HCT116 (cell line): ENCODE data around the gene ATP8A1. TPM values are rescaled to one million over a fixed set of nuclear protein-coding genes. Genes with fewer than 3 reads are reported as not detected.

Experiments
- ATAC-seq: fragments of 200-7000 bp; cut with Tn5 transposase; 2 replicates; pipeline ENCODE4 v1.9.1; 2020; ENCODE audit warnings: mild to moderate bottlenecking, moderate library complexity
- BruUV-seq: library from RNA; stranded (reverse); fragments of 400-500 nt; replicated peaks from 2 replicates; lab custom pipeline; 2021; lab: Mats Ljungman, UMichigan
- CTCF ChIA-PET: fragments of 300-600 bp; sonication (Branson Sonifier 250); formaldehyde crosslinking; loops from one replicate; lab custom pipeline; 2021; ENCODE audit warnings: antibody characterized with exemption; lab: Charles Lee
- POLR2A ChIA-PET: fragments of 300-600, 350-600 bp; sonication (Branson Sonifier 250); formaldehyde crosslinking; loops from one replicate; lab custom pipeline; 2021; ENCODE audit warnings: antibody characterized with exemption; lab: Charles Lee
- RAD21 ChIA-PET, 2 experiments: fragments of 300-600 bp; sonication (Branson Sonifier 250); formaldehyde crosslinking; loops; one replicate each; lab custom pipeline; 2023; ENCODE audit warnings: low total read pairs in 2 of 2; ENCODE audit not compliant: uncharacterized antibody in 2 of 2, unreplicated experiment in 2 of 2, low non-redundant PET in 1 of 2; lab: Charles Lee
- DNase-seq: peaks from one replicate; pipeline ENCODE4 v3.0.0-alpha.2; 2010; ENCODE audit warnings: low read depth, low spot score
- H2AFZ ChIP-seq: fragments of 200-600 bp; shearing (Covaris generic), sonication (generic); 2 replicates; pipeline ENCODE4 v1.6.1; 2017; ENCODE audit warnings: low read depth, mixed run types, mixed read lengths, antibody characterized with exemption, low read length; ENCODE audit not compliant: poor library complexity, severe bottlenecking
- H3K27ac ChIP-seq: 2 replicates; pipeline ENCODE4 v1.5.1; 2012; ENCODE audit warnings: low read depth, low read length
- H3K27me3 ChIP-seq: fragments of 200-600 bp; sonication (generic); 2 replicates; pipeline ENCODE4 v1.6.1; 2016; ENCODE audit warnings: mixed run types, low read length, mixed read lengths; ENCODE audit not compliant: insufficient read depth
- H3K36me3 ChIP-seq, 2 experiments: fragments of 200-500 bp in 1 of 2; fragments of 200-600 bp in 1 of 2; sonication (Bioruptor generic) in 1 of 2; sonication (generic) in 1 of 2; 2 replicates each; pipeline versions ENCODE4 v1.5.1 to v1.6.1; 2014 to 2016; ENCODE audit warnings: low read length in 2 of 2, inconsistent platforms in 1 of 2, mixed read lengths in 1 of 2, mixed run types in 1 of 2; ENCODE audit not compliant: insufficient read depth in 2 of 2, control insufficient read depth in 1 of 2
- H3K4me1 ChIP-seq, 2 experiments: fragments of 200-600 bp in 1 of 2; sonication (generic) in 1 of 2; 2 replicates each; pipeline versions ENCODE4 v1.5.1 to v1.6.1; 2012 to 2017; ENCODE audit warnings: low read length in 2 of 2, inconsistent platforms in 1 of 2, mild to moderate bottlenecking in 1 of 2, mixed read lengths in 1 of 2, mixed run types in 1 of 2, moderate library complexity in 1 of 2; ENCODE audit not compliant: insufficient read depth in 2 of 2, control insufficient read depth in 1 of 2
- H3K4me2 ChIP-seq: fragments of 200-600 bp; sonication (generic); 2 replicates; pipeline ENCODE4 v1.6.1; 2017; ENCODE audit warnings: mixed run types, low read length, mixed read lengths
- H3K4me3 ChIP-seq, 2 experiments: fragments of 200-600 bp in 1 of 2; sonication (generic) in 1 of 2; replicated peaks in 1 of 2; 2 replicates each; pipeline ENCODE4 v1.5.1; 2011 to 2016; ENCODE audit warnings: low read length in 2 of 2, control low read depth in 1 of 2, low read depth in 1 of 2, mild to moderate bottlenecking in 1 of 2, mixed read lengths in 1 of 2, mixed run types in 1 of 2
- H3K79me2 ChIP-seq: fragments of 200-600 bp; sonication (generic); 2 replicates; pipeline ENCODE4 v1.6.1; 2017; ENCODE audit warnings: mild to moderate bottlenecking, mixed run types, low read length, moderate library complexity, mixed read lengths; ENCODE audit not compliant: insufficient read depth
- H3K9ac ChIP-seq: fragments of 200-600 bp; sonication (generic); 2 replicates; pipeline ENCODE4 v1.6.1; 2016; ENCODE audit warnings: low read length, mixed read lengths
- H3K9me2 ChIP-seq: fragments of 200-600 bp; sonication (generic), shearing (Covaris generic); 2 replicates; pipeline ENCODE4 v1.6.1; 2017; ENCODE audit warnings: mixed run types, mild to moderate bottlenecking, moderate library complexity; ENCODE audit not compliant: insufficient read depth
- H3K9me3 ChIP-seq, 2 experiments: fragments of 200-500 bp in 1 of 2; fragments of 200-600 bp in 1 of 2; sonication (Bioruptor generic) in 1 of 2; sonication (generic) in 1 of 2; 2 replicates each; pipeline ENCODE4 v1.6.1; 2014 to 2017; ENCODE audit warnings: low read length in 2 of 2, mixed read lengths in 2 of 2, inconsistent platforms in 1 of 2, low read depth in 1 of 2, mild to moderate bottlenecking in 1 of 2, mixed run types in 1 of 2, moderate library complexity in 1 of 2; ENCODE audit not compliant: control insufficient read depth in 1 of 2, insufficient read depth in 1 of 2
- H4K20me1 ChIP-seq: fragments of 200-600 bp; sonication (generic), shearing (Covaris generic); 2 replicates; pipeline ENCODE4 v1.6.1; 2017; ENCODE audit warnings: mixed run types, mild to moderate bottlenecking, moderate library complexity; ENCODE audit not compliant: insufficient read depth
- CBX3 ChIP-seq: IDR thresholded peaks from 2 replicates; pipeline ENCODE4 v1.6.1; 2012; ENCODE audit warnings: low read depth
- CEBPB ChIP-seq: IDR thresholded peaks from 2 replicates; pipeline ENCODE4 v1.6.1; 2012; ENCODE audit warnings: low read depth
- EGR1 ChIP-seq: IDR thresholded peaks from 2 replicates; pipeline ENCODE4 v1.6.1; 2012; ENCODE audit warnings: low read depth
- EZH2phosphoT487 ChIP-seq: fragments of 200-600 bp; IDR thresholded peaks from 2 replicates; pipeline ENCODE4 v1.6.1; 2018; ENCODE audit warnings: antibody characterized with exemption, borderline replicate concordance
- JUND ChIP-seq: IDR thresholded peaks from 2 replicates; pipeline ENCODE4 v1.6.1; 2012
- POLR2AphosphoS5 ChIP-seq: IDR thresholded peaks from 2 replicates; pipeline ENCODE4 v1.6.1; 2011; ENCODE audit warnings: mild to moderate bottlenecking, low read depth, low read length, moderate library complexity
- RAD21 ChIP-seq: IDR thresholded peaks from 2 replicates; pipeline ENCODE4 v1.6.1; 2012; ENCODE audit warnings: low read depth, mild to moderate bottlenecking
- SIN3A ChIP-seq: IDR thresholded peaks from 2 replicates; pipeline ENCODE4 v1.6.1; 2012; ENCODE audit warnings: low read depth
- SRF ChIP-seq: IDR thresholded peaks from 2 replicates; pipeline ENCODE4 v1.6.1; 2012; ENCODE audit warnings: low read depth
- TCF7L2 ChIP-seq: IDR thresholded peaks from 2 replicates; pipeline ENCODE4 v1.7.0; 2011; ENCODE audit warnings: borderline replicate concordance, inconsistent platforms; ENCODE audit not compliant: insufficient read depth, insufficient read length; ENCODE audit errors: extremely low read depth
- intact Hi-C: fragments of 100-400 bp; cut with micrococcal nuclease; formaldehyde crosslinking; loops from 2 replicates; pipeline ENCODE4 v1.10.0; 2022
- total RNA-seq: library from RNA; stranded (reverse); gene quantifications from one replicate; pipeline ENCODE4 v1.2.1, GENCODE V29; 2021; ENCODE audit not compliant: unreplicated experiment
- TF ChIP-seq, protein P1 (sequence below): IDR thresholded peaks from 2 replicates; pipeline ENCODE4 v1.6.1; 2012; ENCODE audit warnings: low read depth

The ATP8A1 gene
- total RNA-seq, 1 experiment from 2014 or later = 1.9 TPM

DNA sequence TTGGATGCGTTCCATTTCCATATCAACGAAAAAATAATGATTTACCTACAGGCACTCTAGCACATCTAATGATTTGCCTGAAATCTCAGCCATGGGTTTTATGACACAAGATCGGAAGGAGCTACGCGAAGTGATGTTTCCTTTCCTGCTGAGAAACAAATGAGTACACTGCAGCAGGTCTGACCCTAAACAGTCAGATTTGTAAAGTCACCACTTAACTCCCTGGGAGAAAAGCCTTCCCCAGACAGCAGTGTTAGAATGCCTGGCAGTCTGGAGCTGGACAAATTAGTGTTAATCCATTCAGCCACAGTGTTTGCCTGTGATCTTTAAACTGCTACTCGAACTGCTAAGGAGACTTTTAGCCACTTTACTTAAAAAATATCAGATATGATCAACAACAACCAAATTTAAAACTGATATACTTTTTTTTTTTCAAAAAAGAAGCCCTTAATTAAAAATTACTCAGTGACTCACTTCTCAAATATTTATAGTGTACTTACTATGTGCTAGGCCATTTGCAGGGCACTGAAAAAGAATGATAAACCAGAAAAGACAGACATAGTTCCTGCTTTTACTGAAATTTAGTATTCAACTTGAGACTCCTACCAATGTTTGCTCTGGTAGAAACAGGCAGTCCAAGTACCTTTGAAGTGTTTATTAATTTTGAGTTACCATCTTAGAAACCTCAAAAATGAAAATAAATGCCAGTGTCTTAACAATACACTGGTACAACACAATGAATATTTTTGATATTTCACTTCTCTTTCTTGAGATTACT, 155.1 kb downstream of the ATP8A1 start (continued):
- TF ChIP-seq JUND (no peak), EZH2phosphoT487 (no peak), SRF (no peak)

DNA sequence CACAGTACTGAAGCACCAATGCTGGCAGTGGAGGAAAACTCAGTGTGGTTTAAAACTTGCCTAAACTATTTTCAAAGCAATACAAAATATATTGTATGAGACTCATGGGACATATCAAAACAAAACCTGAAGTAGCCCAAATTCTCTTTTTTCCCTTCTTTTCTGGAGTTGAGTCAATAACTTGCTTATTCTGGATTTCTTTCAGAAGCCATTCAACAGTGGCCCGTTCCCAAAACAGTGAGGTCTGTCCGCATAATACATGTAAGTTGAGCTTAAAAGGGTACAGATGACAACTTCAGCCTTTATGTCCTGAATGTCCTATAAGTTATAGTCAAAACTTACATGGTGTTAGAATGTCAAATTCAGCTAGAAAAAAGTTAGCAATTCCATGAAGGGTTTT, 158.9 kb downstream of the ATP8A1 start:
- Histone ChIP-seq H3K4me3 (no peak overlapping the region), H3K4me1 (no peaks in the 10 kb centered on the region), H3K9me3 (no peaks in the 10 kb centered on the region), H3K9me2 (no peaks in the 10 kb centered on the region), H3K79me2 (no peaks in the 10 kb centered on the region), H3K36me3 (no peaks in the 10 kb centered on the region), H3K27ac (no peak overlapping the region), H4K20me1 (no peaks in the 10 kb centered on the region), H2AFZ (no peak overlapping the region), H3K9ac (no peak overlapping the region), H3K4me2 (no peak overlapping the region), H3K27me3 (no peaks in the 10 kb centered on the region)
- ATAC-seq (no peak), DNase-seq (no peak)
- RAD21 ChIA-PET = no interaction called here
- intact Hi-C loops = no loop called here
- POLR2A ChIA-PET = no interaction called here
- no peak for TF ChIP-seq SIN3A
- TF ChIP-seq, protein P1, sequence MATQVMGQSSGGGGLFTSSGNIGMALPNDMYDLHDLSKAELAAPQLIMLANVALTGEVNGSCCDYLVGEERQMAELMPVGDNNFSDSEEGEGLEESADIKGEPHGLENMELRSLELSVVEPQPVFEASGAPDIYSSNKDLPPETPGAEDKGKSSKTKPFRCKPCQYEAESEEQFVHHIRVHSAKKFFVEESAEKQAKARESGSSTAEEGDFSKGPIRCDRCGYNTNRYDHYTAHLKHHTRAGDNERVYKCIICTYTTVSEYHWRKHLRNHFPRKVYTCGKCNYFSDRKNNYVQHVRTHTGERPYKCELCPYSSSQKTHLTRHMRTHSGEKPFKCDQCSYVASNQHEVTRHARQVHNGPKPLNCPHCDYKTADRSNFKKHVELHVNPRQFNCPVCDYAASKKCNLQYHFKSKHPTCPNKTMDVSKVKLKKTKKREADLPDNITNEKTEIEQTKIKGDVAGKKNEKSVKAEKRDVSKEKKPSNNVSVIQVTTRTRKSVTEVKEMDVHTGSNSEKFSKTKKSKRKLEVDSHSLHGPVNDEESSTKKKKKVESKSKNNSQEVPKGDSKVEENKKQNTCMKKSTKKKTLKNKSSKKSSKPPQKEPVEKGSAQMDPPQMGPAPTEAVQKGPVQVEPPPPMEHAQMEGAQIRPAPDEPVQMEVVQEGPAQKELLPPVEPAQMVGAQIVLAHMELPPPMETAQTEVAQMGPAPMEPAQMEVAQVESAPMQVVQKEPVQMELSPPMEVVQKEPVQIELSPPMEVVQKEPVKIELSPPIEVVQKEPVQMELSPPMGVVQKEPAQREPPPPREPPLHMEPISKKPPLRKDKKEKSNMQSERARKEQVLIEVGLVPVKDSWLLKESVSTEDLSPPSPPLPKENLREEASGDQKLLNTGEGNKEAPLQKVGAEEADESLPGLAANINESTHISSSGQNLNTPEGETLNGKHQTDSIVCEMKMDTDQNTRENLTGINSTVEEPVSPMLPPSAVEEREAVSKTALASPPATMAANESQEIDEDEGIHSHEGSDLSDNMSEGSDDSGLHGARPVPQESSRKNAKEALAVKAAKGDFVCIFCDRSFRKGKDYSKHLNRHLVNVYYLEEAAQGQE = no peak
- no peak for TF ChIP-seq CBX3
- no peak for TF ChIP-seq TCF7L2
- TF ChIP-seq POLR2AphosphoS5 = no peak
- no peak for TF ChIP-seq CEBPB
- no peak for TF ChIP-seq RAD21
- TF ChIP-seq EGR1 = no peak
- BruUV-seq = no TSS peak
- CTCF ChIA-PET = no interaction called here
